ENCODE data around the gene CYP27C1. TPM values are rescaled to one million over a fixed set of nuclear protein-coding genes. Genes with fewer than 3 reads are reported as not detected.

CYP27C1 gene
- total and polyA plus RNA-seq, 4 donors, result 0.02 to 0.14 (median 0.07) TPM

- DNase-seq (ENCODE audit: low spot score), result no peak
- Histone ChIP-seq H3K4me1 (ENCODE audit: control insufficient read depth in 4 of 4, insufficient read depth in 4 of 4, low read length in 3 of 4) (no peaks in the 10 kb centered on the region), H3K27me3 (ENCODE audit: control insufficient read depth in 4 of 4, insufficient read depth in 4 of 4, low read length in 3 of 4) (no peaks in the 10 kb centered on the region), H3K9me3 (ENCODE audit: control insufficient read depth in 4 of 4, low read length in 3 of 4) (no peaks in the 10 kb centered on the region), H3K27ac (ENCODE audit: low read depth in 1 of 2, low read length in 2 of 2) (no peak overlapping the region), H3K36me3 (ENCODE audit: control insufficient read depth in 4 of 4, insufficient read depth in 3 of 4, low read depth in 1 of 4, low read length in 3 of 4) (no peaks in the 10 kb centered on the region), H3K9ac (ENCODE audit: low read depth in 1 of 2, low read length in 2 of 2) (no peak overlapping the region), H3K4me3 (ENCODE audit: low read depth in 1 of 3, low read length in 3 of 3) (no peak overlapping the region)
- 94% methylated on average over 2 of the region's 2 CpGs for WGBS
- TF ChIP-seq ATF3 (IDR thresholded peaks at IDR 0.05) (no peak), HNF4A (conservative IDR thresholded peaks at IDR 0.05) (no peak), GABPA (IDR thresholded peaks at IDR 0.05 in 1 of 2, conservative IDR thresholded peaks at IDR 0.05 in 1 of 2) (no peak), RXRA (IDR thresholded peaks at IDR 0.05) (no peak), MAX (IDR thresholded peaks at IDR 0.05) (no peak), SP1 (IDR thresholded peaks at IDR 0.05) (no peak), YY1 (IDR thresholded peaks at IDR 0.05) (no peak), REST (IDR thresholded peaks at IDR 0.05) (no peak), FOXA2 (IDR thresholded peaks at IDR 0.05) (no peak), RAD21 (IDR thresholded peaks at IDR 0.05) (no peak), FOXA1 (IDR thresholded peaks at IDR 0.05) (no peak), TAF1 (conservative IDR thresholded peaks at IDR 0.05) (no peak), ZBTB33 (IDR thresholded peaks at IDR 0.05) (no peak)
Measured at GRCh38 chr2:127159543-127159942, 60.6 kb downstream of the CYP27C1 start.

- no peaks in the 10 kb centered on the region for H3K9me3 ChIP-seq (ENCODE audit: control insufficient read depth in 4 of 4, low read length in 3 of 4)
- no peak for DNase-seq (ENCODE audit: low spot score)
- no peaks in the 10 kb centered on the region for H3K27me3 ChIP-seq (ENCODE audit: control insufficient read depth in 4 of 4, insufficient read depth in 4 of 4, low read length in 3 of 4)
- no peak overlapping the region for H3K27ac ChIP-seq (ENCODE audit: low read depth in 1 of 2, low read length in 2 of 2)
- 87% methylated on average over 11 of the region's 11 CpGs for WGBS
- H3K4me3 ChIP-seq (ENCODE audit: low read depth in 1 of 3, low read length in 3 of 3), result no peak overlapping the region
- no peaks in the 10 kb centered on the region for H3K4me1 ChIP-seq (ENCODE audit: control insufficient read depth in 4 of 4, insufficient read depth in 4 of 4, low read length in 3 of 4)
- no peaks in the 10 kb centered on the region for H3K36me3 ChIP-seq (ENCODE audit: control insufficient read depth in 4 of 4, insufficient read depth in 3 of 4, low read depth in 1 of 4, low read length in 3 of 4)
- H3K9ac ChIP-seq (ENCODE audit: low read depth in 1 of 2, low read length in 2 of 2), result no peak overlapping the region
- TF ChIP-seq FOXA2 (IDR thresholded peaks at IDR 0.05) (no peak), ZBTB33 (IDR thresholded peaks at IDR 0.05) (no peak), JUND (IDR thresholded peaks at IDR 0.05) (no peak), EGR1 (IDR thresholded peaks at IDR 0.05; ENCODE audit: low read depth in 2 of 2) (no peak), RAD21 (IDR thresholded peaks at IDR 0.05) (no peak), MAX (IDR thresholded peaks at IDR 0.05) (no peak), SP1 (IDR thresholded peaks at IDR 0.05) (no peak), NR2F2 (IDR thresholded peaks at IDR 0.05) (no peak), ATF3 (IDR thresholded peaks at IDR 0.05) (no peak), TAF1 (conservative IDR thresholded peaks at IDR 0.05) (no peak), REST (IDR thresholded peaks at IDR 0.05) (no peak), RXRA (IDR thresholded peaks at IDR 0.05) (no peak)
Measured at GRCh38 chr2:127158614-127159290, 61.3 kb downstream of the CYP27C1 start.

Data from liver (tissue), 9 donors.